ENCODE measurements around the gene SUPT6H.

Gene SUPT6H

GRCh38 chr17:28616281-28616680 is 45.7 kb upstream of the SUPT6H start:
- in situ Hi-C loops (cut with HindIII; ENCODE audit: low sequenced_read_pairs): no loop called here
- TF ChIP-seq, protein P1, sequence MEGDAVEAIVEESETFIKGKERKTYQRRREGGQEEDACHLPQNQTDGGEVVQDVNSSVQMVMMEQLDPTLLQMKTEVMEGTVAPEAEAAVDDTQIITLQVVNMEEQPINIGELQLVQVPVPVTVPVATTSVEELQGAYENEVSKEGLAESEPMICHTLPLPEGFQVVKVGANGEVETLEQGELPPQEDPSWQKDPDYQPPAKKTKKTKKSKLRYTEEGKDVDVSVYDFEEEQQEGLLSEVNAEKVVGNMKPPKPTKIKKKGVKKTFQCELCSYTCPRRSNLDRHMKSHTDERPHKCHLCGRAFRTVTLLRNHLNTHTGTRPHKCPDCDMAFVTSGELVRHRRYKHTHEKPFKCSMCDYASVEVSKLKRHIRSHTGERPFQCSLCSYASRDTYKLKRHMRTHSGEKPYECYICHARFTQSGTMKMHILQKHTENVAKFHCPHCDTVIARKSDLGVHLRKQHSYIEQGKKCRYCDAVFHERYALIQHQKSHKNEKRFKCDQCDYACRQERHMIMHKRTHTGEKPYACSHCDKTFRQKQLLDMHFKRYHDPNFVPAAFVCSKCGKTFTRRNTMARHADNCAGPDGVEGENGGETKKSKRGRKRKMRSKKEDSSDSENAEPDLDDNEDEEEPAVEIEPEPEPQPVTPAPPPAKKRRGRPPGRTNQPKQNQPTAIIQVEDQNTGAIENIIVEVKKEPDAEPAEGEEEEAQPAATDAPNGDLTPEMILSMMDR (IDR thresholded peaks at IDR 0.05; ENCODE audit: low read depth, low read length): no peak
- no peak overlapping the region for H3K4me3 ChIP-seq (ENCODE audit: low read depth, low read length)
- DNase-seq (ENCODE audit: low read depth, low spot score): no peak

DNA sequence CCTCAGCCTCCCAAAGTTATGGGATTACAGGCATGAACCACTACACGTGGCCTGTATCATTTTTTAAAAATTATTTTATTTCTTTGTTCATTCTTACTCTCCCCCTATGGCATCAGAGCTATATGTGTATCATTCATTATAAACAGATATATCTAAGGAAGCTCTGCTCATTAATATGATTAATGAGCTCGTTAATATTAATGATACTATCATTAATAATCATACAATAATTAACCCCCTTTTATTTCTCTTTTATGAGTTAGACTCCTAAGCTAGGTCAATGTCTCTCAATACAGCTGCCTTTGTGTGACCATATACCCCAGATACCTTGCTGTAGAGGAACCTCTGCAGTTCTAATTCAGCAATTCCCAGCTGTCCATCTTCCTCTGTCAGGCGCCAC is 43.5 kb upstream of the SUPT6H start:
- DNase-seq (ENCODE audit: low read depth, low spot score): no peak
- TF ChIP-seq, protein P1 (IDR thresholded peaks at IDR 0.05; ENCODE audit: low read depth, low read length): no peak
- no peak overlapping the region for H3K4me3 ChIP-seq (ENCODE audit: low read depth, low read length)
- in situ Hi-C loops (cut with HindIII; ENCODE audit: low sequenced_read_pairs): no loop called here

DNA sequence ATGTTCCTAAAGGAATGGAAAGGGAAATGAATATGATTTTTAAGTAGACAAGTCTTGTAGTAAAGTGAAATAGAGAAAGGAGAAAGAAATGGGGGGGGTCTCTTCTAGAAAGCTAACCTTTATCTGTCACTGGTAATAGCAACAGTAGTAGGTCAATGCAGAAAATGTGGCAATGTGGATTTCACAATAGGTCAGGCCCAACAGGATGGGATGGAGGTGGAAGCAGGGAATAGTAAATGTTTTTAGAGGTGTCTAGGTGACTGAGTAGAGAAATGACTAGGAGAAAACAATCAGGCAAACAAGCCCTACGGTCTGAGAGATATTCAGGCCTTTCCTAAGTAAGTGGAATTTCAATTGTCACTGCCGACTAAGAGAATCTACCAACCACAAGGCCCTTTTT is 42.0 kb upstream of the SUPT6H start:
- in situ Hi-C loops (cut with HindIII; ENCODE audit: low sequenced_read_pairs): no loop called here

DNA sequence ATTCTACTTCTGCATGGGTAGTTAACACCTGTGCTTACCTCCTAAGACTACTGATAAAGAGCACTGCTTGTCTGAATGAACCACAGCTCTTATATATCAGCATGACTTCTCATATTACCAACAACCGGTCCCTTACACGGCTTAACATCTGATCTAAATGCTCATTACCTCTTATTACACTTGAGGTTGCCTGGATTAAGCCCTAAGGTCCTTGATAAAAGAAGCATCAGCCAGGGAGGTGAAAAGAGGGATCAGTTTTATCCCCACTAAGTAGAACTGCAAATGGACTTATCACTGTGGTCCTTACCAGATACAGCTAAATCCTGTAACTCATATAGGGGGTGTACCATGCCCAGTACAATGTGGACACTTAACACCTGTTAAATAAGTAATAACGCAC is 39.8 kb upstream of the SUPT6H start:
- in situ Hi-C loops (cut with HindIII; ENCODE audit: low sequenced_read_pairs): no loop called here
- TF ChIP-seq, protein P1 (IDR thresholded peaks at IDR 0.05; ENCODE audit: low read depth, low read length): no peak
- no peak for DNase-seq (ENCODE audit: low read depth, low spot score)

More for the DNA sequence above, 42.0 kb upstream of the SUPT6H start:
- no peak for DNase-seq (ENCODE audit: low read depth, low spot score)
- H3K4me3 ChIP-seq (ENCODE audit: low read depth, low read length): no peak overlapping the region
- TF ChIP-seq, protein P1 (IDR thresholded peaks at IDR 0.05; ENCODE audit: low read depth, low read length): no peak

GRCh38 chr17:28623696-28624095 is 38.3 kb upstream of the SUPT6H start:
- H3K4me3 ChIP-seq (ENCODE audit: low read depth, low read length): no peak overlapping the region
- TF ChIP-seq, protein P1 (IDR thresholded peaks at IDR 0.05; ENCODE audit: low read depth, low read length): no peak
- DNase-seq (ENCODE audit: low read depth, low spot score): no peak
- in situ Hi-C loops (cut with HindIII; ENCODE audit: low sequenced_read_pairs): no loop called here

More for the DNA sequence above, 39.8 kb upstream of the SUPT6H start:
- H3K4me3 ChIP-seq (ENCODE audit: low read depth, low read length): no peak overlapping the region

DNA sequence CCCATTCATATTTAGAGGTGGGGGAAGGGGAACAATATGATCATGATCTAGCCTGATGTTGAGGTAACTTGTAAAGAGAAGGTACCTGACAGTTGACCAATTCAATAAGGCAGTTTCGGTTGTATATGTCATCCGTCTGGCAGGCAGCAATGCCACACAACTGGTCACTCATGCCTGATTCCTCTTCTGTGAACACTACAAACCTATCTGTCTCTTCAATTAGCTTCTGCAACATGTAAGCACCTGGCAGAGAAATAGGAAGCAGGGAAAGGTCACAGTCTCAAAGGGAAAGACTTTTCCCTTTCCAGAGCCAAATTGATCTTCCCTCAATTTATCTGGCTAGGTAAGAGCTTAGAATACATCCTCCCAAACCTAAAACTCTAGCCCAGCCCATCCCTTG is 37.9 kb upstream of the SUPT6H start:
- in situ Hi-C loops (cut with HindIII; ENCODE audit: low sequenced_read_pairs): no loop called here
- TF ChIP-seq, protein P1 (IDR thresholded peaks at IDR 0.05; ENCODE audit: low read depth, low read length): no peak
- no peak overlapping the region for H3K4me3 ChIP-seq (ENCODE audit: low read depth, low read length)
- DNase-seq (ENCODE audit: low read depth, low spot score): no peak

DNA sequence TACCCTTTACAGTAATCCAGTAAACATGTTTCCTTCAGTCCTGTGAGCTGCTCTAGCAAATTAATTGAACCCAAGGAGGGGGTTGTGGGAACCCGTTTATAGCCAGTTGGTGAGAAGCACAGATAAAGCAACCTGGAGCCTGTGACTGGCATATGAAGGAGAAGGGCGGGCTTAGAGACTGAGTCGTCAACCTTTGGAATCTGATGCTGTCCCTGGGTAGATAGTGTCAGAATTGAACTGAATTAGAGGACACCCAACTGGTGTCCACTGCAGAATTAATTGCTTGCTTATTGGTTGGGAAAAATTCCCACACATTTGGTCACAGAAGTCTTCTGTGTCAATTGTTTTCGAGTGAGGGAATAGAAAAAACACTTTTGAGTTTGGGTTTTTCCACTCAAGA is 35.2 kb upstream of the SUPT6H start:
- in situ Hi-C loops (cut with HindIII; ENCODE audit: low sequenced_read_pairs): no loop called here

More for the DNA sequence above, 35.2 kb upstream of the SUPT6H start:
- DNase-seq (ENCODE audit: low read depth, low spot score): no peak
- no peak overlapping the region for H3K4me3 ChIP-seq (ENCODE audit: low read depth, low read length)
- TF ChIP-seq, protein P1 (IDR thresholded peaks at IDR 0.05; ENCODE audit: low read depth, low read length): no peak

All from astrocyte of the spinal cord (primary cell).